HG03521 (cell line): ENCODE data around the gene NUDT14.

ENCODE experiments used
- ATAC-seq: cut with Tn5 transposase; IDR thresholded peaks from one replicate; pipeline ENCODE4 v1.9.1; 2021; ENCODE audit warnings: mild to moderate bottlenecking, moderate library complexity; ENCODE audit not compliant: unreplicated experiment

Gene NUDT14

GRCh38 chr14:105212541-105213300 is 31.6 kb upstream of the NUDT14 start:
- ATAC-seq, result no peak

- no peak for ATAC-seq
These were observed 30.6 kb upstream of the NUDT14 start for GRCh38 chr14:105211758-105212089.

DNA sequence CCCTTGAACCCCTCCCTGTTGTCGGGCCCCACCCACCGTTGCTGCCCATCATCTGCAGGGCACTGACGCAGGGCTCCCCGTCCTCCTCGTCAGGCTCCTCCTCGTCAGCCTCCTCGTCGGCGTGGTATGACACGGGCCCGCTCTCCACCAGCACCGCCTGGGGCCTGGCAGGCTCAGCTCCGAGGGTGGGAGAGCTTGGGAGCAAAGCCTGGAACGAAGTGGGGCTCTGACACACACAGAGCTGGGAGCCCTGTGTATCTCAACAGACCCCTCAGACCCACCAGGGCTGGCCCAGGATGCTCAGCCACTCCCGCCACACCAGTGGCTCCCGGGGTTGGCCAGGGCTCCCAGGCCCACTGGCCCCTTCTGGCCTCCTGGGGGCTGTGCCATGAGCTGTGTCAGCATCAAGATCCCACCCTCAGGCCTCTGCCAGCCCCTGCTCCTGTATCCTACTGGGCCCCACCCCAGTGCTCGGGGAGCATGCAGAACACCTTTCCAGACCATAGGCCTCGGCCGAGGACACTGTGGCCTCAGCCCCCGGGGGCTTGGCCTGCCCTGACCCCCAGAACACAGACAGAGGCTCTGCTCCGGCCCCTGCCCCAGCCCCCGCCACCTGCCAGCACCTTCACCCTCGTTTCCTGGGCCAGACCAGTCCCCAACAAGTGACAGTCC is 30.1 kb upstream of the NUDT14 start:
- no peak for ATAC-seq

GRCh38 chr14:105210266-105211025 is 29.3 kb upstream of the NUDT14 start:
- no peak for ATAC-seq

DNA sequence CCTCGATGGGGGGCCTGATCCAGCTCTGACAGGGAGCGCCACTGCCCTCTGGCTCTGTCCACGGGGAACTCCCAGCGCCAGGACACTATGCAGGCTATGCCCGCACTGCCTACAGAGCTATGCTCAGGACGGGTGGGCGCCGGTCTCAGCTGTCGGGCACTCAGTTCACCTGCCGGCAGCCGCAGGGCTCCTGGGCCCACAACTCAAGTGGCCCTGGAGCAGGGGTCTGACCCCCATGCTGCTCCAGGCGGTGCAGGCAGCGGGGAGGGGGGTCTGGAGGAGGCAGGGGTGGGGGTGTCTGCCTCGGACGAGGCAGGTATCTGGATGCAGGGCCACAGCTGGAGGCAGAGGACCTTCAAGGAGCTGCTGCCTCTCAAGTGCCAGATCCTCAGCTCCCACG is 28.5 kb upstream of the NUDT14 start:
- ATAC-seq, result no peak

- ATAC-seq, result no peak
These were observed 28.0 kb upstream of the NUDT14 start for GRCh38 chr14:105209091-105209490.

GRCh38 chr14:105208738-105209075 is 27.6 kb upstream of the NUDT14 start:
- ATAC-seq, result no peak

- no peak for ATAC-seq
These were observed 27.1 kb upstream of the NUDT14 start for GRCh38 chr14:105207996-105208737.

DNA sequence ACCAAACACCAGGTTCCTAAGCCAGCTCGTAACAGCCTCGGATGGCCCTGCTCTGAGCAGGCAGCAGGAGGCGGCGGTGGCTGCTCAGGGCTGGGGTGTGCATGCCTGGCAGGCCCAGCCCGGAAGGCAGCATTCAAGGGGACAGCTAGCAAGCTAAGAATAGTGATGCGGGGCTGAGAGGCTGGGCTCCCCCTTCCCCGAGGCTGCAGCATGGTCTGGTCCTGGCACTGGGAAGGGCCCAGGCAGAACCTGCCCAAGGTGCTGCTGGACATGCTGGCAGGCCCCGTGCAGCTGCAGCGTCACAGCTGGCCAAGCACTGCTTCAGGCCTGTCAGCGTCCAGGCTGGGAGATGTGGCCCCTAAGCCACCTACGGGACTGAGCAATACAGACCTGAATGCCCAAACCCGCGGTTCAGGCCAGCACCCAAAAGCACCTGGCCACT is 26.4 kb upstream of the NUDT14 start:
- no peak for ATAC-seq

- ATAC-seq, result no peak
These were observed 25.8 kb upstream of the NUDT14 start for GRCh38 chr14:105206873-105207272.

DNA sequence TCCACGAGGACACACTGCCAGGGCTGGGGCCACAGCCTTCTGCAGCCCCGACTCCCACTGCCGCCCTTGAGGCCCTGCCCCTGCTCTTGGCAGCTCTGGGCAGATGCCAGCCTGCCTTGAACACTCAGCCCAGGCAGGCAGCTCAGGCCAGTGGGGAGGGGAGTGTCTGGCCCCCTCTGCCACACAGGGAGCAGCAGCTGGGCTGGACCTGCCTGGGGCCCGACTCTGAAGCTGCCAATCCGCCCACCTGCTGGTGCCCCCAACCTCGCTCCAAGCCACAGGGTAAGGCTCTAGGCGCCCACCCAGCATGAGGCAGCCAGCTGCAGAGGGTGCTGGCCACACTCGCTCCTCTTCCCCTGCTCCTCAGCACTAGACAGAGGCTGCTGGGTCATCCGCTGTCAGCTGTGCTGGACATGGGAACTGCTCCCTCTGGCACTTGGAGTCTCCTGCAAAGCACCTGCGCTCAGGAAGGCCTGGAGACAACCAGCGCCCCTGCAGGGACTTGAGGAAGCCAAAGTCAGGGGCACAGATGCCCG is 24.6 kb upstream of the NUDT14 start:
- no peak for ATAC-seq

GRCh38 chr14:105204931-105205672 is 24.0 kb upstream of the NUDT14 start:
- no peak for ATAC-seq

DNA sequence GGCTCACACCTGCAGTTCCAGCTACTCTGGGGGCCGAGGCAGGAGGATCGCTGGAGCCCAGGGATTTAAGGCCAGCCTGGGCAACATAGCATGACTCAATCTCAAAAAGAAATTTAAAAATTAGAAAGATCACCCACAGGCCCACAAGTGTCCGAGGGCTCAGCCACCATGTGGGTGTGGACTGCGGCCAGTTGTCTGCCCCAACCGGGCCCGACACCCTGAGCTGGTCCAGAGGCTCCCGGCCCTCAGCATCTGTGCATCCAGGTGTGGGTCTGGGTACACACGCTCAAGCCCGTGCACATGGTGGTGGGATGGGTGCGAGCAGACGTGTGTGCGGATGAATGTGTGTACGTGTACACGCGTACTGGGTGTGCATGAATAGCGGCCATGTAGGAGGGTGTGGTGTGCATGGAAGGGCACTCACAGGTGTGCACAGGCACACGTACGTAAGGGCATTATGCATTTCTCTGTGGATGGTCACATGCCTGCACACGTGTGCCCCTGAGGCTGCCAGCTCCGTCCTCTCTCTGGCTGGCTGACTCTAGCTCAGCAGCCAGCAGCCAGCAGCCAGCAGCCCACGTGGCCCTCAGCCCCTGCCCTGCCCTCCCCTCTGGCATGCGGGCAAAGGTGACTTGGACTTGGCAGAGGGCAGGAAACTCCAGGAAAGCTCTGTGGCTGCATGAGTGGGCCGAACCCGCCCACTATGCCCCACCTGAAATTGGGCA is 23.3 kb upstream of the NUDT14 start:
- ATAC-seq, result no peak

- no peak for ATAC-seq
These were observed 22.6 kb upstream of the NUDT14 start for GRCh38 chr14:105203701-105204100.

DNA sequence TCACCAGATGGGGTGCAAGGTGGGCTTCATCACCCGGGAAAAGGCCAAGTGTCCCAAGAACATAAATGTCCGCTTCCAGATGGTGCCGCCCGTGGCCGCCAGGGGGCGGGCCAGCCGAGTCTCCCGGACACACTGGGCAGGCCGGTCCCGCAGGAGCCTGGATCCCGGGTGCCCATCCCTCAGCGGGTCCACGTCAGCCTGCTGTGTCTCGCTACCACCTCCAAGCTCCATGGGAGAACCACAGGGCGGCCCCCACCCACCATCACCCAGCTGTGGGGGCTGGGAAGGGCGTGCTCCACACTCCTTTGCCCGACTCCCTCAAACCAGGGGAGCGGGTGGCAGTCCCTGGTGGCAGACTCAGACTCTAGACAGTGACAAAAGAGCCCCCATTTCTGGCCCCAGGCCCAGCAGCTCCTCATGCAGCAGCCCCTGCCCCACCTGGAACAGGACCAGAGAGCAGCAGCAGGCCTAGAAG is 22.0 kb upstream of the NUDT14 start:
- no peak for ATAC-seq

- no peak for ATAC-seq
These were observed 20.9 kb upstream of the NUDT14 start for GRCh38 chr14:105201925-105202513.

DNA sequence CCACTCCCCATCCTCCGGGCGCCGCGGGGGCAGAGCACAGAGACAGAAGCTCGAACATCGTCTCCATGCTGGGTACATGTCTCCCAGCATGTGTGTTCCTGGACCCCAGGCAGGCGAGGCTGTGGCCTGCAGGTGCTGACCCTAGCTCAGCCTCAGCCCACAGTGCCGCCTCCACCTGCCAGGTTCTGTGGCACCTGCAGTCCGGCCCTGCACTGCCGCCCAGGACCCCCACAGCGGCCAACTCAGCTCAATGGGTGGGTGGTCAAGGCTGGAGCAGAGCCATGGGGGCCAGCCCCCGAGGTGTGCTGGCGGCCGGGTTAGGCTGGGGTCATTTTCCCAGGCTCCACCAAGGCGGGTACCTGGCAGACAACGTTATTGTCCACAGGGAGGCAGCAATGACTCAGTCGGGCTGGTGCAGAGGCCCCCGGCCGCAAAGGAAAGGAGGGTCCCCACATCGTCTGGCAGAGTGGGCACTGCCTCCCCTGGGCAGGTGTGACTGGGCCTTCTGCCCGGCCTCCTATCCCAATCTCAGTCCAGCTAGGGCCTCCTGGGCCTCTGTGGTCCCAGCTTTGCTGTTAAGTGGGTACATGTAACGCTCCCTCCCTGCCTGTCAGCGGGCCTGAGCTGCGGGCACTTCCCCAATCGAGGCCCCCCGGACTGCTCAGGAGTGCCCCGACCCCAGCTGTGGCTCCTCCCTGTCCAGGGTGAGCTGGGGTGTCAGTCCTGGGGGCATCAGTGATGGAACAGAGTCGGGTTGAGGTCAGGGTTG is 20.2 kb upstream of the NUDT14 start:
- no peak for ATAC-seq

- ATAC-seq, result no peak
These were observed 19.5 kb upstream of the NUDT14 start for GRCh38 chr14:105200641-105201040.
